ENCODE measurements around the gene UBE4B.

DNA sequence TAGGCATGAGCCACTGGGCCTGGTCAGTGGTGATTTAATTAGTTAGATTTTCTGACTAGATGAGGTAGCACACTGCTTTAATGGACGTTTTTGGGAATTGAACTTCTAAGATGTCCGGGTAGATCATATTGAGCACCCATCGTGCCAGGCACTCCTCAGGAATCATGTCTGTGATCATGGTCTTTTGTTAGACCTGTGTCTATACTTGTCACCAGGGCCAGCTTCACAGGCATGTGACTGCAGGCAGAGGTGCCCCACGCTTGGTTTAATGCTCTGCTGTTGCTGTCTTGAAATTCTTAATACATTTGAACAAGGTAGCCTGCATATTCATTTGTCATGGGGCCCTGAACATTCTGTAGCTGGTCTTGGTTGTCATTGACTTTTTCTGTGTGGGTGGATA, 19.6 kb downstream of the UBE4B start:
- TF ChIP-seq, protein P1, sequence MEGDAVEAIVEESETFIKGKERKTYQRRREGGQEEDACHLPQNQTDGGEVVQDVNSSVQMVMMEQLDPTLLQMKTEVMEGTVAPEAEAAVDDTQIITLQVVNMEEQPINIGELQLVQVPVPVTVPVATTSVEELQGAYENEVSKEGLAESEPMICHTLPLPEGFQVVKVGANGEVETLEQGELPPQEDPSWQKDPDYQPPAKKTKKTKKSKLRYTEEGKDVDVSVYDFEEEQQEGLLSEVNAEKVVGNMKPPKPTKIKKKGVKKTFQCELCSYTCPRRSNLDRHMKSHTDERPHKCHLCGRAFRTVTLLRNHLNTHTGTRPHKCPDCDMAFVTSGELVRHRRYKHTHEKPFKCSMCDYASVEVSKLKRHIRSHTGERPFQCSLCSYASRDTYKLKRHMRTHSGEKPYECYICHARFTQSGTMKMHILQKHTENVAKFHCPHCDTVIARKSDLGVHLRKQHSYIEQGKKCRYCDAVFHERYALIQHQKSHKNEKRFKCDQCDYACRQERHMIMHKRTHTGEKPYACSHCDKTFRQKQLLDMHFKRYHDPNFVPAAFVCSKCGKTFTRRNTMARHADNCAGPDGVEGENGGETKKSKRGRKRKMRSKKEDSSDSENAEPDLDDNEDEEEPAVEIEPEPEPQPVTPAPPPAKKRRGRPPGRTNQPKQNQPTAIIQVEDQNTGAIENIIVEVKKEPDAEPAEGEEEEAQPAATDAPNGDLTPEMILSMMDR (IDR thresholded peaks at IDR 0.05; ENCODE audit: low read length): no peak
- TF ChIP-seq EZH2 (optimal IDR thresholded peaks at IDR 0.05; ENCODE audit: low read depth, low read length) (no peak), EZH2phosphoT487 (IDR thresholded peaks at IDR 0.05; ENCODE audit: low read length) (no peak)

All from MM.1S (cell line).